Measurements from ENCODE around the gene RAD51B.
"Not testable (repeated sequence)": the region's sequence is repeated elsewhere in the genome, so short reads cannot be mapped to it uniquely, and the experiment has no call there.

Gene RAD51B

GRCh38 chr14:68085742-68086141, 266.2 kb downstream of the RAD51B start:
- DNase-seq, result no peak

GRCh38 chr14:68088451-68088854, 268.9 kb downstream of the RAD51B start:
- no peak for DNase-seq

- peak; percentile 49 for DNase-seq
Measured at GRCh38 chr14:68089146-68089731, 269.7 kb downstream of the RAD51B start.

DNA sequence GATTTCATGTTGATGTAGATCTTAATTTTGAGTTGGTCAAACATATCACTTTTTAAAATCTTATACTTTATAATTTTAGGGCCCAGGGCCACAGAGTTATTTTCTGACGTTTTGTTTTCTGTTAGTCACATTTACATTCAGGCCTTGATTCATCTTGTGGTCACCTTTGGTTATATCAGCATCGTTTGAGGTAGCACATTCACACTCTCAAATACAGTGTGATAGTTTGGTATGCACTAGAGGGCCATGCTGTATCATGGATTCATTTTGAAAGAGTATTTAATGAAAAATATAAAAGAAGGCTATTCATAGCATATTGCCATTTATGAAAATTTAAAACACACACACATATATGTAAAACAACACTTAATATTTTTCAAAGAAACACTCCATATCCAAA, 274.6 kb downstream of the RAD51B start:
- DNase-seq, result no peak

- DNase-seq, result no peak
Measured at GRCh38 chr14:68094752-68095151, 275.2 kb downstream of the RAD51B start.

GRCh38 chr14:68097727-68098126, 278.1 kb downstream of the RAD51B start:
- DNase-seq, result no peak

- no peak for DNase-seq
Measured at GRCh38 chr14:68098834-68099233, 279.3 kb downstream of the RAD51B start.

DNA sequence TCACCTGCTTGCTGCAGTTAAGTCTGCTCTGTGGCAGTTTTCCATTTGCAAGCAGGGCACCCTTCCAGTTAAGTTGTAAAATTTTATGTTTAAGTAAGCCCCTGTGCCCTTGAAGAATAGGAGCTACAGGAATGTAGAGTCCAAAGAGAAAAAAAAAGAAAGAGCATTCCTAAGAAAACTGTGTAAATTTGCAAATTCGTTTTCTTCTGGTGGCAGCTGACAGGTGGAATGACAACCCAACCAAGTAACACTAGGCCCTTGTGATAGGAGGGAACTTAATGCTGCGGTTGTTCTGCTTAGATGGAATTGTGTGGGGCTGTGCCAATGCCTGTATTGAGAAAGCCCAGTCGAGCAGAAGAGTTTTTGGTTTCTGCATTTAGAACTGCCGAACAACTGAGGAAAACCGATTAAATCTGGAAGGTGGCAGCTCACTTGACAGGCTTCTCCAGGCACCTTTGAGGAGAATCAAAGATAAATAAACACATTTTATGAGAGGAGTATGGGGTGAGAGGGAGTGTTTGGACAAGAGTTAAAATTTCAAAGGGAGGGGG, 280.0 kb downstream of the RAD51B start:
- DNase-seq, result no peak

DNA sequence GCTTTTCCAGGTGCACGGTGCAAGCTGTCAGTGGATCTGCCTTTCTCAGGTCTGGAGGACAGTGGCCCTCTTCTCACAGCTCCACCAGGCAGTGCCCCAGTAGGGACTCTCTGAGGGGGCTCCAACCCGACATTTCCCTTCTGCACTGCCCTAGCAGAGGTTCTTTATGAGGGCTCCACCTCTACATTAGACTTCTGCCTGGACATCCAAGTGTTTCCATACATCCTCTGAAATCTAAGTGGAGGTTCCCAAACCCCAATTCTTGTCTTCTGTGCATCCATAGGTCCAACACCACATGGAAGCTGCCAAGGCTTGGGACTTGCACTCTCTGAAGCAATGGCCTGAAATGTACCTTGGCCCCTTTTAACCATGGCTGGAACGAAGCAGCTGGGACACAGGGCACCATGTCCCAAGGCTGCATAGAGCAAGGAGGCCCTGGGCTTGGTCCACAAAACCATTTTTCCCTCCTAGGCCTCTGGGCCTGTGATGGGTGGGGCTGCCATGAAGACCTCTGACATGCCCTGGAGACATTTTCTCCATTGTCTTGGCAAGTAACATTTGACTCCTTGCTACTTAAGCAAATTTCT, 282.2 kb downstream of the RAD51B start:
- not testable (repeated sequence) for DNase-seq

GRCh38 chr14:68103853-68104252, 284.3 kb downstream of the RAD51B start:
- no peak for DNase-seq

- DNase-seq, result no peak
Measured at GRCh38 chr14:68104518-68104917, 284.9 kb downstream of the RAD51B start.

DNA sequence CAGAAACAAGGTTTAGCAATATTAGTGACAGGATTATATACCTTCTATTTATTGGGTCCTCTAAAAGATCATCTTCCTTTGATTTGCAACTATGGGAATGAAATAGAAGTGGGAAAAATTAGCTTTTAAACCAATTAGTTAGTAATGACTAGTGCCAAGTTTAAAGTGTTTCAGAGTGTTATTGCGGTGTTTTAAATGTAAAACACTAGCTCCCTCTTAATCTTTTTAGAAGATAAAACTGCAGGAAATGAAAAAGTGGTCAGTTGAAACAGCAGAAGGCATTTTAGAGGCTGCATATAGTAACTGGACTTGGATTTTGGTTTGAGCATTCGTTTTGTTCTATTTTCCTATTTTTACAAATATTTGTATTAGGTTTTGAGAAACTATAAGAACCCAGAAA, 286.2 kb downstream of the RAD51B start:
- DNase-seq, result no peak

DNA sequence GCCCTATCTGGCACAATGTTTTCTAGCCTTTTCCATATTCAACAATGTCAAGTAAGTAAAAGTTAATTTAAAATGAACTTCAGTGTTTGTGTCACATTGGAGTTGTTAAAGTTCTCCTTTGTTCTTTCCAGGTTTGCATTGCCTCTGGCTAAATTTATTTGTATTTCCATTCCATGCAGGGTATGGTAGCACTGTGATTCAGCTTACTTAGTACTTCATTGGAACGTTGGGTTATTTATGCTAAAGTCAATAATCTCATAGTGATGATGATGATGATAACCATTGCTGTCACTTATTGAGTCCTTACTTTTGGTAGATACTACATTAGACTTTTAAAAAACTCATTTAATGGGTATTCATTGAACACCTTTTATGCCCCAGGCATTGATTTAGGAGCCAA, 286.9 kb downstream of the RAD51B start:
- no peak for DNase-seq

DNA sequence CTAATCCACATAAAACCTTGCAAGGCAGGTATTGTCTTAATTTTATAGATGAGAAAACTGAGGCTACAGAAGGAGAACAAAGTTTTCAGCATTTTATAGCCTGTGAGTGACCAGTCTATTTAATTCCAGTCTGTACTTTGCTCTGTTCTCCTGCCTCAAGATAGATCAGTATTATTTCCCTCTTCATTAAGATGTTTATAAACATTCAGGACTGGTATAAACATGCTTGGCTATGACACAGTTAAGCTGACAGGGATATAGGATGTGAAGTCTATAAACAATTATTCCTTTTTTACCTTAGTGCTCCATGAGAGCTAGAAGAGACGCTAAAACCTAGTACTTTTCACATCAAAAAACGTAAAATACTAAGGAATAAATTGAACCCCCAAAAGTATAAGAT, 287.3 kb downstream of the RAD51B start:
- DNase-seq, result no peak

DNA sequence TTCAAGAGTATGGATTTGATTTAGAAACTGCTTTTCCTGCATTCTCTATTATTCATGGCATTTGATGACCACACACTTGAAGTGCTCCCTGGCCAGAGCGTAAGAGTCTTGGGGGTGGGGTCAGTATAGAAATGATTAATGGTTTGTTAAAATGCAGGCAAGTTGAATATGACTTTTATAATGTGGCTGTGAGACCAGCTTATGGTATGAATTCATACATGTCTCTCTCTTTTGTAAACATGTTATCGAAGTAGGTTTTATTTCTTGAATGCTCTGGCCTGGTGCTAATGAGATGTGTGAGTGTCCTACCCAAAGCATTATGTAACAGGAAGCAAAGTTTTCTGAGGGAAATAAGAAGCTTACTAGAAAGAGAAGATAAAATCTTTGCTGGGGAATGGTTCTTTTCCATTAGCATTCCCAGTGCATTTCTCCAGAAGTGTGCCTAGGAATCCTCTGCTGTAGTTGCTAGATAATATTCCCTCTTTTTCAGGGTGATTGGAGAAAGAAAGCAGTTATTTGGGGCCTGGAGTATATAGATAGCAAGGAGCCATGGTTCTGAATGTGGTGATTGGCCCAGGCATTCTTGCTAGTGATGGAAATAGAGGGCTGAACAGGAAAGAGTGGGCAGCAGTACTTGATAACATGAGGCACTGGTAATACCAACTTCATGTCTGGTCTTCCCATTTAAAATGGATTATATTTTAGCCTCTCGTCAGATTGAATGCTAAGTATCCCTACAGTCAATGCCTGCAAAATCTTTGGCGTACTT, 289.7 kb downstream of the RAD51B start:
- no peak for DNase-seq

- peak; percentile 67 for DNase-seq
Measured at GRCh38 chr14:68111097-68111852, 291.7 kb downstream of the RAD51B start.

GRCh38 chr14:68111853-68112270, 292.3 kb downstream of the RAD51B start:
- no peak for DNase-seq

- DNase-seq, result no peak
Measured at GRCh38 chr14:68112442-68112841, 292.9 kb downstream of the RAD51B start.

GRCh38 chr14:68113343-68113930, 293.9 kb downstream of the RAD51B start:
- no peak for DNase-seq

GRCh38 chr14:68115952-68116351, 296.4 kb downstream of the RAD51B start:
- DNase-seq, result not testable (repeated sequence)

DNA sequence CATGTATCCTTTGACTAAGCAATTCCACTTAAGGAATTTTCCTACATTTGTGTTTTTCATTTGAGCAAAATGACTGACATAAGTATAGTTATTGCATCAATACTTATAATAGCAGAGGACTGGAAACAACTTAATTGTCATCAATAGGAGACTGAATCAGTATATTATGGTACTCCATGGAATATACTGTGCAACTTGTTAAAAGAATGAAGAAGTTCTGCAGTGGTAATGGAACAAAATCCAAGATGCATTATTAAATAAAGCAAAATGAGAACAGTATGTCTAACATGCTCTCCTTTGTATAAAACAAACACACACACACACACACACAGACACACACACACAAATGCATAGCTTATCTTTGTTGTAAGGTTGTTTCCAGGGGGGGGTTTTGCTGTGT, 303.1 kb downstream of the RAD51B start:
- no peak for DNase-seq

- DNase-seq, result no peak
Measured at GRCh38 chr14:68124050-68124449, 304.5 kb downstream of the RAD51B start.
